K562 (cell line): ENCODE results near the gene NUP62. TPM values are rescaled to one million over a fixed set of nuclear protein-coding genes. Genes with fewer than 3 reads are reported as not detected.

Experiments
- ATAC-seq: fragments of 200-7000 bp; cut with Tn5 transposase; 3 replicates; pipeline ENCODE4 v1.9.1; 2020; ENCODE audit warnings: moderate library complexity
- BruUV-seq: library from RNA; stranded (reverse); fragments of 400-500 nt; replicated peaks from 2 replicates; lab custom pipeline; 2021; lab: Mats Ljungman, UMichigan
- CTCF ChIA-PET: fragments of 300-600 bp; formaldehyde crosslinking; extraction: SDS; loops from one replicate; lab custom pipeline; 2021; ENCODE audit warnings: low intra/inter-chr PET ratio; lab: Yijun Ruan, JAX
- POLR2A ChIA-PET: fragments of 300-600, 350-650 bp; sonication (Branson Sonifier 250); formaldehyde crosslinking; extraction: SDS; loops from one replicate; lab custom pipeline; 2021; ENCODE audit warnings: antibody characterized with exemption, inconsistent platforms; lab: Yijun Ruan, JAX
- DNase-seq, 4 experiments: peaks; one replicate each; pipeline versions ENCODE4 v3.0.0 to v3.0.0-alpha.2; 2011 to 2018; ENCODE audit warnings: low spot score in 3 of 4, mixed read lengths in 3 of 4; ENCODE audit errors: extremely low read depth in 1 of 4
- FAIRE-seq: peaks from 2 replicates; lab custom pipeline; 2011; peaks lifted over from hg19 to GRCh38; lab: Jason Lieb, UNC
- H2AFZ ChIP-seq: 2 replicates; pipeline ENCODE4 v1.6.0; 2011; ENCODE audit warnings: low read depth, low read length, control low read depth, inconsistent platforms
- H3K27ac ChIP-seq: fragments of 200-600 bp; 3 replicates; pipeline ENCODE4 v1.8.0; 2011; ENCODE audit warnings: low read depth, mild to moderate bottlenecking, control low read depth, inconsistent platforms, low read length, moderate library complexity, mixed read lengths; ENCODE audit errors: extremely low read depth
- H3K27me3 ChIP-seq, 2 experiments: fragments of 300-600 bp in 1 of 2; 2 replicates in 1 of 2; 3 replicates in 1 of 2; pipeline versions ENCODE4 v1.6.0 to v1.8.0; 2011; ENCODE audit warnings: inconsistent platforms in 2 of 2, low read length in 2 of 2, mild to moderate bottlenecking in 1 of 2, mixed read lengths in 1 of 2, moderate library complexity in 1 of 2; ENCODE audit not compliant: control insufficient read depth in 2 of 2, insufficient read depth in 2 of 2
- H3K36me3 ChIP-seq: fragments of 300-600 bp; 3 replicates; pipeline ENCODE4 v1.8.0; 2011; ENCODE audit warnings: mild to moderate bottlenecking, low read length, inconsistent platforms; ENCODE audit not compliant: control insufficient read depth, insufficient read depth
- H3K4me1 ChIP-seq, 2 experiments: fragments of 200-600 bp in 1 of 2; replicated peaks in 1 of 2; 2 replicates in 1 of 2; 3 replicates in 1 of 2; pipeline versions ENCODE4 v1.5.1 to v1.8.0; 2011; ENCODE audit warnings: inconsistent platforms in 2 of 2, low read length in 2 of 2, mild to moderate bottlenecking in 1 of 2, mixed read lengths in 1 of 2, moderate library complexity in 1 of 2; ENCODE audit not compliant: control insufficient read depth in 2 of 2, insufficient read depth in 2 of 2
- H3K4me2 ChIP-seq: 2 replicates; pipeline ENCODE4 v1.6.1; 2011; ENCODE audit warnings: low read length, control low read depth, inconsistent platforms, mixed read lengths; ENCODE audit not compliant: insufficient read depth
- H3K4me3 ChIP-seq: fragments of 200-600 bp; sonication (generic), shearing (Covaris generic); 2 replicates; pipeline ENCODE4 v1.5.1; 2016; ENCODE audit warnings: control low read depth, inconsistent platforms
- H3K79me2 ChIP-seq: fragments of 200-600 bp; 3 replicates; pipeline ENCODE4 v1.8.0; 2011; ENCODE audit warnings: low read length, inconsistent platforms; ENCODE audit not compliant: control insufficient read depth, insufficient read depth
- H3K9ac ChIP-seq, 2 experiments: 2 replicates each; pipeline versions ENCODE4 v1.6.0 to v1.6.1; 2011; ENCODE audit warnings: low read depth in 2 of 2, low read length in 2 of 2, control low read depth in 1 of 2, inconsistent platforms in 1 of 2, mild to moderate bottlenecking in 1 of 2, mixed read lengths in 1 of 2; ENCODE audit not compliant: insufficient read depth in 1 of 2
- H3K9me1 ChIP-seq: one replicate; pipeline ENCODE4 v1.6.0; 2011; ENCODE audit warnings: inconsistent platforms, mild to moderate bottlenecking, low read length, moderate library complexity; ENCODE audit not compliant: control insufficient read depth, insufficient read depth
- H3K9me3 ChIP-seq: replicated peaks from 2 replicates; pipeline ENCODE4 v1.5.1; 2011; ENCODE audit warnings: low read depth, low read length, inconsistent platforms; ENCODE audit not compliant: control insufficient read depth, insufficient read depth
- H4K20me1 ChIP-seq: replicated peaks from 2 replicates; pipeline ENCODE4 v1.6.1; 2011; ENCODE audit warnings: low read length, inconsistent platforms, mixed read lengths; ENCODE audit not compliant: control insufficient read depth, insufficient read depth
- C11orf30 ChIP-seq: fragments of 450-650 bp; IDR thresholded peaks from 2 replicates; pipeline ENCODE4 v1.6.1; 2016; ENCODE audit warnings: low read depth, mild to moderate bottlenecking
- POLR3A ChIP-seq: IDR thresholded peaks from 2 replicates; pipeline ENCODE4 v1.6.1; 2011; ENCODE audit warnings: borderline replicate concordance, mild to moderate bottlenecking, moderate library complexity; ENCODE audit not compliant: insufficient read length, insufficient read depth; ENCODE audit errors: extremely low read depth
- RCOR1 ChIP-seq, 2 experiments: IDR thresholded peaks; 2 replicates each; pipeline ENCODE4 v1.6.1; 2012; ENCODE audit warnings: low read depth in 2 of 2, low read length in 2 of 2, borderline replicate concordance in 1 of 2, improper control_type of control experiment in 1 of 2
- TAL1 ChIP-seq: fragments of 450-650 bp; IDR thresholded peaks from 2 replicates; pipeline ENCODE4 v1.6.1; 2016; ENCODE audit warnings: mild to moderate bottlenecking
- TEAD2 ChIP-seq: fragments of 450-650 bp; IDR thresholded peaks from 2 replicates; pipeline ENCODE4 v1.6.1; 2016; ENCODE audit warnings: missing genetic modification characterization, control low read depth, missing compliant biosample characterization
- ZNF121 ChIP-seq: sonication (generic); formaldehyde crosslinking; conservative IDR thresholded peaks from 2 replicates; pipeline ENCODE4 v1.8.0; 2022; ENCODE audit warnings: missing genetic modification reagents
- ZNF436 ChIP-seq: fragments of 250-450, 450-650 bp; sonication (Bioruptor Pico); formaldehyde crosslinking; IDR thresholded peaks from 2 replicates; pipeline ENCODE4 v1.7.0; 2020; ENCODE audit warnings: mild to moderate bottlenecking
- WGBS: fragments of 100-300 bp; shearing (Covaris generic); methylation state at CpG from one replicate; pipeline ENCODE4 v1.1.6; 2016; ENCODE audit warnings: low coverage, mixed read lengths; ENCODE audit not compliant: insufficient coverage; ENCODE audit errors: missing lambda C conversion rate; 5-methylcytosine and 5-hydroxymethylcytosine counted together
- in situ Hi-C: fragments of 300-500 bp; cut with MboI; formaldehyde crosslinking; loops from 4 replicates; pipeline ENCODE4 v1.15.0; 2018; ENCODE audit warnings: inconsistent platforms, mixed read lengths
- intact Hi-C: fragments of 100-400 bp; cut with micrococcal nuclease; formaldehyde crosslinking; loops from 2 replicates; pipeline ENCODE4 v1.14.2; 2022
- polyA plus RNA-seq, 8 experiments: library from polyadenylated mRNA; depleted of rRNA in 4 of 8; stranded (reverse) in 5 of 8; unstranded in 3 of 8; fragments of >200 nt; fragmentation: Nextera tagmentation in 2 of 8; fragmentation: Illumina TruSeq in 1 of 8; extraction: Ambion mirVana in 2 of 8; extraction: Trizol in 1 of 8; gene quantifications; 2 replicates each; pipeline versions ENCODE4 v1.2.1 to v1.2.3, GENCODE V29; 2011 to 2014; ENCODE audit warnings: inconsistent platforms in 1 of 8, missing spikeins in 1 of 8
- total RNA-seq, 7 experiments: library from RNA; depleted of rRNA in 6 of 7; stranded (reverse); fragments of >200 nt in 6 of 7; fragmentation: Illumina TruSeq in 2 of 7; extraction: Trizol in 2 of 7; gene quantifications; 2 replicates each; pipeline versions ENCODE4 v1.2.1 to v1.2.3, GENCODE V29; 2011 to 2021; ENCODE audit warnings: low replicate concordance in 1 of 7

Gene NUP62
- total and polyA plus RNA-seq, 9 of the 15 experiments (the other 6 are each of a cell fraction or from before 2014, with no cell fraction given) = 16.9 to 109 (median 66.0) TPM

GRCh38 chr19:49918089-49918488, 11.2 kb downstream of the NUP62 start:
- H3K4me3 ChIP-seq = no peak overlapping the region
- H3K27ac ChIP-seq = no peak overlapping the region
- BruUV-seq = no TSS peak
- ChIA-PET POLR2A (interaction anchor here (0.7 to 13.2 kb wide), 6 partner anchors 9 to 49 kb away, joined by 3 to 105 read pairs (median 4); partner anchors contain the start of genes ATF5 and NUP62), CTCF (no interaction called here)
- no peak overlapping the region for H3K4me2 ChIP-seq
- intact Hi-C loops (no loop called here), in situ Hi-C loops (no loop called here)
- DNase-seq (no peak), FAIRE-seq (no peak), ATAC-seq (no peak)
- peaks cover 53% of the 10 kb centered on the region for H4K20me1 ChIP-seq
- no peak overlapping the region for H2AFZ ChIP-seq
- peaks cover 90% of the 10 kb centered on the region; the same call in 2 of the 3 replicates for H3K36me3 ChIP-seq
- H3K27me3 ChIP-seq = no peaks in the 10 kb centered on the region
- H3K9me1 ChIP-seq = peaks cover 2% of the 10 kb centered on the region
- peaks cover 0 to 26% of the 10 kb centered on the region in 2 experiments; a peak in 2 of 5 replicates for H3K4me1 ChIP-seq
- no peaks in the 10 kb centered on the region for H3K9me3 ChIP-seq
- 90% methylated on average over 8 of the region's 8 CpGs for WGBS
- H3K79me2 ChIP-seq = peaks cover 89% of the 10 kb centered on the region
- TF ChIP-seq POLR3A (no peak), TEAD2 (tag) (no peak), ZNF436 (CRISPR knock-in tag) (no peak), ZNF121 (CRISPR knock-in tag) (peak; percentile 72), RCOR1 (IDR thresholded peaks at IDR 0.05; ENCODE audit: borderline replicate concordance in 1 of 2, low read depth in 2 of 2, low read length in 2 of 2) (no peak), C11orf30 (no peak), TAL1 (no peak)
- H3K9ac ChIP-seq = no peak overlapping the region
